IMR-90 (cell line): Measurements from ENCODE around the gene KDM4F. TPM values are rescaled to one million over a fixed set of nuclear protein-coding genes. Genes with fewer than 3 reads are reported as not detected.

Experiments used
- ATAC-seq: fragments of 200-7000 bp; cut with Tn5 transposase; 2 replicates; pipeline ENCODE4 v1.9.1; 2020; ENCODE audit warnings: low read depth, mild to moderate bottlenecking, moderate library complexity
- BruUV-seq: library from RNA; stranded (reverse); fragments of 400-500 nt; replicated peaks from 2 replicates; lab custom pipeline; 2021; lab: Mats Ljungman, UMichigan
- CTCF ChIA-PET: fragments of 300-600 bp; formaldehyde crosslinking; extraction: SDS; loops from one replicate; lab custom pipeline; 2021; ENCODE audit warnings: antibody characterized with exemption; lab: Yijun Ruan, JAX
- POLR2A ChIA-PET: fragments of 300-600 bp; sonication (Branson Sonifier 250); formaldehyde crosslinking; loops from one replicate; lab custom pipeline; 2022; ENCODE audit warnings: antibody characterized with exemption; ENCODE audit not compliant: unreplicated experiment; lab: Charles Lee
- DNase-seq: peaks from one replicate; pipeline ENCODE4 v3.0.0; 2013
- H2AFZ ChIP-seq: replicated peaks from 2 replicates; pipeline ENCODE3; 2013; ENCODE audit warnings: low read length, mild to moderate bottlenecking; ENCODE audit not compliant: poor library complexity
- H2AK5ac ChIP-seq: 2 replicates; pipeline ENCODE4 v1.6.1; 2013; ENCODE audit warnings: low read depth, low read length, inconsistent platforms
- H2AK9ac ChIP-seq: replicated peaks from 2 replicates; pipeline ENCODE3; 2013; ENCODE audit warnings: mild to moderate bottlenecking, low read depth, low read length, moderate library complexity; ENCODE audit not compliant: poor library complexity
- H2BK120ac ChIP-seq: 2 replicates; pipeline ENCODE4 v1.6.1; 2013; ENCODE audit warnings: low read depth, low read length, inconsistent platforms
- H2BK15ac ChIP-seq: 3 replicates; pipeline ENCODE4 v1.6.1; 2013; ENCODE audit warnings: low read depth, low read length, inconsistent platforms
- H2BK20ac ChIP-seq: 2 replicates; pipeline ENCODE4 v1.6.1; 2013; ENCODE audit warnings: low read depth, mild to moderate bottlenecking, inconsistent platforms, low read length, moderate library complexity
- H2BK5ac ChIP-seq: 2 replicates; pipeline ENCODE4 v1.6.1; 2013; ENCODE audit warnings: mild to moderate bottlenecking, low read depth, low read length, inconsistent platforms; ENCODE audit not compliant: poor library complexity, severe bottlenecking
- H3K14ac ChIP-seq: replicated peaks from 2 replicates; pipeline ENCODE4 v1.6.1; 2013; ENCODE audit warnings: low read depth, low read length, inconsistent platforms
- H3K18ac ChIP-seq: 2 replicates; pipeline ENCODE4 v1.6.1; 2013; ENCODE audit warnings: low read depth, low read length, control low read depth
- H3K23ac ChIP-seq: 2 replicates; pipeline ENCODE4 v1.6.1; 2013; ENCODE audit warnings: low read depth, low read length, inconsistent platforms
- H3K27ac ChIP-seq: 2 replicates; pipeline ENCODE4 v1.5.1; 2013; ENCODE audit warnings: mild to moderate bottlenecking, control low read depth, low read length; ENCODE audit not compliant: insufficient read depth
- H3K27me3 ChIP-seq: 2 replicates; pipeline ENCODE4 v1.6.1; 2013; ENCODE audit warnings: low read length; ENCODE audit not compliant: control insufficient read depth, insufficient read depth
- H3K36me3 ChIP-seq: 2 replicates; pipeline ENCODE4 v1.6.1; 2013; ENCODE audit warnings: low read length, mixed read lengths; ENCODE audit not compliant: control insufficient read depth, insufficient read depth
- H3K4ac ChIP-seq: 2 replicates; pipeline ENCODE4 v1.6.1; 2013; ENCODE audit warnings: low read depth, low read length, inconsistent platforms
- H3K4me1 ChIP-seq: 2 replicates; pipeline ENCODE4 v1.6.1; 2013; ENCODE audit warnings: low read length, mixed read lengths; ENCODE audit not compliant: control insufficient read depth, insufficient read depth
- H3K4me2 ChIP-seq: 2 replicates; pipeline ENCODE4 v1.6.1; 2013; ENCODE audit warnings: low read depth, mild to moderate bottlenecking, control low read depth, low read length, moderate library complexity
- H3K4me3 ChIP-seq: 2 replicates; pipeline ENCODE4 v1.5.1; 2013; ENCODE audit warnings: low read depth, mild to moderate bottlenecking, control low read depth, low read length, moderate library complexity; ENCODE audit not compliant: insufficient read depth
- H3K56ac ChIP-seq: 2 replicates; pipeline ENCODE4 v1.6.1; 2013; ENCODE audit warnings: low read length, inconsistent platforms; ENCODE audit not compliant: insufficient read depth; ENCODE audit errors: extremely low read depth
- H3K79me1 ChIP-seq, 2 experiments: 2 replicates each; pipeline ENCODE4 v1.6.1; 2013; ENCODE audit warnings: low read length in 2 of 2, inconsistent platforms in 1 of 2, low read depth in 1 of 2
- H3K9ac ChIP-seq: 2 replicates; pipeline ENCODE4 v1.6.1; 2013; ENCODE audit warnings: low read depth, low read length, control low read depth
- H3K9me1 ChIP-seq: 2 replicates; pipeline ENCODE4 v1.6.1; 2013; ENCODE audit warnings: low read length, inconsistent platforms; ENCODE audit not compliant: insufficient read depth
- H3K9me3 ChIP-seq: 2 replicates; pipeline ENCODE4 v1.6.1; 2013; ENCODE audit warnings: low read length; ENCODE audit not compliant: control insufficient read depth, insufficient read depth
- H4K20me1 ChIP-seq: 2 replicates; pipeline ENCODE4 v1.6.1; 2013; ENCODE audit warnings: low read length, inconsistent platforms; ENCODE audit not compliant: insufficient read depth
- H4K5ac ChIP-seq: 2 replicates; pipeline ENCODE4 v1.6.1; 2013; ENCODE audit warnings: mild to moderate bottlenecking, low read depth, low read length, control low read depth
- H4K8ac ChIP-seq, 2 experiments: 2 replicates each; pipeline ENCODE4 v1.6.1; 2013; ENCODE audit warnings: low read depth in 2 of 2, low read length in 2 of 2, control low read depth in 1 of 2, inconsistent platforms in 1 of 2
- H4K91ac ChIP-seq: 2 replicates; pipeline ENCODE4 v1.6.1; 2013; ENCODE audit warnings: low read depth, low read length, inconsistent platforms; ENCODE audit not compliant: insufficient read depth
- BHLHE40 ChIP-seq: fragments of 150-350 bp; IDR thresholded peaks from 2 replicates; pipeline ENCODE4 v1.6.1; 2016; ENCODE audit warnings: mild to moderate bottlenecking, low read depth, low read length
- ELK1 ChIP-seq: fragments of 150-350 bp; IDR thresholded peaks from 2 replicates; pipeline ENCODE4 v1.6.1; 2016; ENCODE audit warnings: low read depth, mild to moderate bottlenecking, low read length, moderate library complexity, borderline replicate concordance
- MAZ ChIP-seq: IDR thresholded peaks from 2 replicates; pipeline ENCODE4 v1.6.1; 2012; ENCODE audit warnings: low read depth, mild to moderate bottlenecking, low read length, improper control_type of control experiment, moderate library complexity, borderline replicate concordance
- MXI1 ChIP-seq: IDR thresholded peaks from 2 replicates; pipeline ENCODE4 v1.6.1; 2012; ENCODE audit warnings: low read depth, mild to moderate bottlenecking, low read length, moderate library complexity, borderline replicate concordance
- NFE2L2 ChIP-seq: fragments of 150-350 bp; IDR thresholded peaks from 2 replicates; pipeline ENCODE4 v1.6.1; 2016; ENCODE audit warnings: low read depth, mild to moderate bottlenecking, low read length
- POLR2A ChIP-seq: IDR thresholded peaks from 2 replicates; pipeline ENCODE4 v1.6.1; 2012; ENCODE audit warnings: mild to moderate bottlenecking, low read depth, low read length
- RAD21 ChIP-seq: IDR thresholded peaks from 2 replicates; pipeline ENCODE4 v1.6.1; 2012; ENCODE audit warnings: low read length, improper control_type of control experiment
- USF2 ChIP-seq: fragments of 150-350 bp; IDR thresholded peaks from 2 replicates; pipeline ENCODE4 v1.6.1; 2017; ENCODE audit warnings: mild to moderate bottlenecking, antibody characterized with exemption, low read length, low read depth
- dilution Hi-C: fragments of 300-500 bp; cut with HindIII; formaldehyde crosslinking; loops from one replicate; pipeline ENCODE4 v1.14.3; 2018; ENCODE audit warnings: low sequenced_read_pairs; ENCODE audit not compliant: unreplicated experiment
- in situ Hi-C: fragments of 300-500 bp; cut with MboI; formaldehyde crosslinking; loops from 3 replicates; pipeline ENCODE4 v1.14.3; 2019; ENCODE audit warnings: low sequenced_read_pairs, inconsistent platforms, mixed read lengths
- intact Hi-C: fragments of 100-400 bp; cut with micrococcal nuclease; formaldehyde crosslinking; loops from 2 replicates; pipeline ENCODE4 v1.10.0; 2022
- polyA plus RNA-seq, 3 experiments: library from polyadenylated mRNA; depleted of rRNA; stranded (reverse); fragments of >200 nt; gene quantifications; 2 replicates each; pipeline ENCODE4 v1.2.3, GENCODE V29; 2012; ENCODE audit warnings: low replicate concordance in 1 of 3
- total RNA-seq: library from RNA; depleted of rRNA; stranded (reverse); fragments of >200 nt; gene quantifications from 2 replicates; pipeline ENCODE4 v1.2.3, GENCODE V29; 2012
- TF ChIP-seq, protein P1 (sequence below): conservative IDR thresholded peaks from 2 replicates; pipeline ENCODE4 v1.5.1; 2012; ENCODE audit warnings: mild to moderate bottlenecking, low read depth, low read length, improper control_type of control experiment

Gene KDM4F
- total and polyA plus RNA-seq, 2 of the 4 experiments (the other 2 are of a cell fraction) = not detected

DNA sequence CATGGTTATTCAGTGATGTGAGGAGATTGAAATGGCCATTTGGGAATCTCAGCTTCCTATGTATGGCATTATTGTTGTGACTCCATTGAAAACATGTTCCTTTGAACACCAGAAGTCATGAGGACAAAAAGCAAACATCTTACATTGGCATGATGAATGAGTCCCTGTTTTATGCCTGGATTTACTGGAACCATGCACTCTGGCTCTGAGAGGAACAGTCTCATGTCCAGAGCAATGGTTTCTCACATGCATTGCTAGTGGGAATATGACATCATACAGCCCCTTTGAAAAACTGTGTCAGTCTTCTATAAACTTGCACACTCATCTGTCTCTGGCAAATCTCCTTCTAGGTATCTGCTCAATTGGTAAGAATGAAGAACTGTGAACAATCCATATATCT is 3.4 kb upstream of the KDM4F start:
- dilution Hi-C loops = no loop called here
- H3K9ac ChIP-seq = no peak overlapping the region

More for the DNA sequence above, 3.4 kb upstream of the KDM4F start:
- no peak overlapping the region for H3K27ac ChIP-seq
- H3K9me1 ChIP-seq = no peaks in the 10 kb centered on the region
- no peak overlapping the region for H3K18ac ChIP-seq
- TF ChIP-seq MAZ (no peak), ELK1 (no peak), POLR2A (no peak), USF2 (no peak), RAD21 (no peak), BHLHE40 (no peak), MXI1 (no peak), NFE2L2 (no peak)
- TF ChIP-seq, protein P1, sequence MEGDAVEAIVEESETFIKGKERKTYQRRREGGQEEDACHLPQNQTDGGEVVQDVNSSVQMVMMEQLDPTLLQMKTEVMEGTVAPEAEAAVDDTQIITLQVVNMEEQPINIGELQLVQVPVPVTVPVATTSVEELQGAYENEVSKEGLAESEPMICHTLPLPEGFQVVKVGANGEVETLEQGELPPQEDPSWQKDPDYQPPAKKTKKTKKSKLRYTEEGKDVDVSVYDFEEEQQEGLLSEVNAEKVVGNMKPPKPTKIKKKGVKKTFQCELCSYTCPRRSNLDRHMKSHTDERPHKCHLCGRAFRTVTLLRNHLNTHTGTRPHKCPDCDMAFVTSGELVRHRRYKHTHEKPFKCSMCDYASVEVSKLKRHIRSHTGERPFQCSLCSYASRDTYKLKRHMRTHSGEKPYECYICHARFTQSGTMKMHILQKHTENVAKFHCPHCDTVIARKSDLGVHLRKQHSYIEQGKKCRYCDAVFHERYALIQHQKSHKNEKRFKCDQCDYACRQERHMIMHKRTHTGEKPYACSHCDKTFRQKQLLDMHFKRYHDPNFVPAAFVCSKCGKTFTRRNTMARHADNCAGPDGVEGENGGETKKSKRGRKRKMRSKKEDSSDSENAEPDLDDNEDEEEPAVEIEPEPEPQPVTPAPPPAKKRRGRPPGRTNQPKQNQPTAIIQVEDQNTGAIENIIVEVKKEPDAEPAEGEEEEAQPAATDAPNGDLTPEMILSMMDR = no peak
- H3K23ac ChIP-seq = no peak overlapping the region
- H2AK5ac ChIP-seq = no peak overlapping the region
- H3K4me2 ChIP-seq = no peak overlapping the region
- H2BK5ac ChIP-seq = no peak overlapping the region
- ATAC-seq (no peak), DNase-seq (no peak)
- no peak overlapping the region for H2BK20ac ChIP-seq
- H3K4me1 ChIP-seq = no peaks in the 10 kb centered on the region
- POLR2A ChIA-PET = no interaction called here
- in situ Hi-C loops = no loop called here
- no peaks in the 10 kb centered on the region for H3K36me3 ChIP-seq
- H4K91ac ChIP-seq = no peak overlapping the region
- intact Hi-C loops = no loop called here
- no peak overlapping the region for H3K14ac ChIP-seq
- no peak overlapping the region for H2BK15ac ChIP-seq
- no peak overlapping the region for H3K4me3 ChIP-seq
- H3K56ac ChIP-seq = no peak overlapping the region
- peaks cover 22% of the 10 kb centered on the region for H3K27me3 ChIP-seq
- no peak overlapping the region for H2AK9ac ChIP-seq
- H4K5ac ChIP-seq = no peak overlapping the region
- no peaks in the 10 kb centered on the region for H3K79me1 ChIP-seq
- H4K20me1 ChIP-seq = no peaks in the 10 kb centered on the region
- CTCF ChIA-PET = interaction anchor here (0.6 kb wide), 1 partner anchor 15 kb away, joined by 3 read pairs; no protein-coding TSS in a partner anchor
- H3K4ac ChIP-seq = no peak overlapping the region
- H2AFZ ChIP-seq = no peak overlapping the region
- no peak overlapping the region for H4K8ac ChIP-seq
- H3K9me3 ChIP-seq = no peaks in the 10 kb centered on the region
- BruUV-seq = no TSS peak
- H2BK120ac ChIP-seq = no peak overlapping the region
